HG02870 (cell line): ENCODE measurements around the gene GPR143.
"Not testable (repeated sequence)": the region's sequence is repeated elsewhere in the genome, so short reads cannot be mapped to it uniquely, and the experiment has no call there.

ENCODE experiments used
- ATAC-seq: cut with Tn5 transposase; IDR thresholded peaks from one replicate; pipeline ENCODE4 v1.9.1; 2021; ENCODE audit warnings: mild to moderate bottlenecking, moderate library complexity; ENCODE audit not compliant: unreplicated experiment

Gene GPR143

DNA sequence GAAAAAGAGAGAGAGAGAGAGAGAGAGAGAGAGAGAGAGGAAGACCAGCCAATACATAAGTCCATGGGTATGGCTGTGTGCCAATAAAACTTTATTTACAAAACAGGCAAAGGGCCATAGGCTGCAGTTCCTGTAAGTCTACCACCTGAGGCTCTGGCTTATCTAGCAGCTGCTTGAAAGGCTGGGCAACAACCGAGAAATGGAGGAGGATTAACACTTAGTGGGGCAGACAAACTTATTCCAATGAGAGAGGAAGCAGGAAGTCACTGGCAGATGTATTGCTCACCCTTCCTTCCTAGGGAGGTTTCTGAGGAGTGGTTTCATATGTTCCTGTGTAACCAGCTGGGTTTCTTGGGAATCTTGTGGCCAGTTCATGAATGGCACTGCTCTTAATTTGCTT is 4.7 kb upstream of the GPR143 start:
- no peak for ATAC-seq

DNA sequence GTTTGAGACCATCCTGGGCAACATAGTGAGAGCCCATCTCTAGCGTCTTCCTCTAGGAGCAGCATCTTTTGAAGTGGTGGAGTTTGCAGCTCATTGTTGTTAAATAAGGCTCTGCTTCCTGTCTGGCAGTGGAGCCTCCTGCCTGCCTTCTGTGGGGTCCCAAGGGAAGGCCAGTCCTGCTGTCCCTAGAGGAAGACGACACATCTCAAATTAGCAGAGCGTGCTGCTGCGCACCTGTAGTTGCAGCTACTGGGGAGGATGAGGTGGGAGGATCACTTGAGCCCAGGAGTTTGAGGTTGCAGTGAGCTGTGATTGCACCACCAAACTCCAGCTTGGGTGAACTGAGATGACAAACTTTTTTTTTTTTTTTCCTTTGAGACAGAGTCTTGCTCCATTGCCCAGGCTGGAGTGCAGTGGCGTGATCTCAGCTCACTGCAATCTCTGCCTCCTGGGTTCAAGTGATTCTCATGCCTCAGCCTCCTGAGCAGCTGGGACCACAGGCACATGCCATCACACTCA is 2.7 kb upstream of the GPR143 start:
- not testable (repeated sequence) for ATAC-seq

DNA sequence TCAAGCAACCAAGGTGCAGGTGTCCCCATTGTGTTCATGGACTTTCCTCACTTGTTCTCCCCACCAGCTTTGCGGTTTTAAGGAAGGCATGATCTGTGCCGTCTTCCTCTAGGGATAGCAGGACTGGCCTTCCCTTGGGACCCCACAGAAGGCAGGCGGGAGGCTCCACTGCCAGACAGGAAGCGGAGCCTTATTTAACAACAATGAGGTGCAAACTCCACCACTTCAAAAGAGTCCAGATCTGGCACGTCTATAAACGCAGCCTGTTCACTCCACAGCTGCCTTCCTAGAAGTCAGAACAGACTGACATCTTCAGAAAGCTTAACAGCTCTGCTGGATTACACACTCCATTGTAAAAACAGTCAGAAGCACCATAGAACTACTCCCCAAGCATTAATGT is 1.7 kb upstream of the GPR143 start:
- no peak for ATAC-seq

DNA sequence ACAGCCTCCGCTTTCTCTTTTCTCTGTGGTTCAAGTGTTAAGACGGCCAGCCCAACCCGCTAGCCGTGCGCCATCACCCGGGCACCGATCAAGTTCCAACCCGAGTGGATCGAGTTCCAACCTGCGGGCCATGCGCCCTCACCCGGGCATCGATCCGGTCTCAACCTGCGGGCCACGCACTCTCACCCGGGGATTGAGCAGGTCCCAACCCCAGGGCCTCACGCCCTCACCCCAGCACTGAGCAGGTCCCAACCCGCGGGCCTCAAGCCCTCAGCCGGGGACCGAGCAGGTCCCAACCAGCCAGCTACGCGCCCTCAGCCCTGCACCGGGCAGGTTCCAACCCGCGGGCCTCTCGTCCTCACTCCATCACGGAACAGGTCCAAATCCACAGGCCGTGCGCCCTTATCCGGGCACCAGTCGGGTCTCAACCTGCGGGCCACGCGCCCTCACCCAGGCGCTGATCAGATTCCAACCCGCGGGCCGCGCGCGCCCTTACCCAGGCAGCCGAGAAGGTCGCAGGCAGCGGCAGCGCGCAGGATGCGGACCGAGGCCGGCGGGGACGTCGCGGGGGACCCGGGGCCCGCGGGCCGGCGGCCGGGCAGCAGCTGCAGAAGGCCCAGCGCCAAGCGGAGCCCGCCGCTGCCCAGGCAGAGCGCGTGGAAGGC is 443 bp downstream of the GPR143 start:
- ATAC-seq, result no peak

DNA sequence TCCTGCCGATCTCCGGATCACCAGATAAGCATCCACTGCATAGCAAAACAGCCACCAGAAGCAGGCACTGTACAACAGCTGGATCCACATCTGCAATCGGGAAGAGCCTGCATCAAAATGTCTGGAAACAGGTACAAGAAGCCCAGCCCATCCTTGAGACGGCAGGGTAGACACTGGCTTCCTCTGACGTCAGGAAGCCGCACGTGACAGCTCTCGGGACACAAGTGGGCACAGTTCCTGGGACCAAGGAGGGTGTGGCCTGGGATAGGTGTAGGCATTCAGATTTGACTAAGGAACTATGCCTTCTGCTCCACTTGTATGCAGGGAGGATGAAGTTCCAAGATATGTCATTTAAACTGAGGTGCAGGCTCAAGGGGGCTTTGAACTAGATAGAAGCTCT is 6.3 kb downstream of the GPR143 start:
- no peak for ATAC-seq

GRCh38 chrX:9758021-9758638 is 7.5 kb downstream of the GPR143 start:
- ATAC-seq, result no peak

GRCh38 chrX:9757366-9757765 is 8.3 kb downstream of the GPR143 start:
- no peak for ATAC-seq

- ATAC-seq, result no peak
These were observed 16.4 kb downstream of the GPR143 start for GRCh38 chrX:9749146-9749692.

GRCh38 chrX:9747644-9748043 is 18.0 kb downstream of the GPR143 start:
- ATAC-seq, result no peak

DNA sequence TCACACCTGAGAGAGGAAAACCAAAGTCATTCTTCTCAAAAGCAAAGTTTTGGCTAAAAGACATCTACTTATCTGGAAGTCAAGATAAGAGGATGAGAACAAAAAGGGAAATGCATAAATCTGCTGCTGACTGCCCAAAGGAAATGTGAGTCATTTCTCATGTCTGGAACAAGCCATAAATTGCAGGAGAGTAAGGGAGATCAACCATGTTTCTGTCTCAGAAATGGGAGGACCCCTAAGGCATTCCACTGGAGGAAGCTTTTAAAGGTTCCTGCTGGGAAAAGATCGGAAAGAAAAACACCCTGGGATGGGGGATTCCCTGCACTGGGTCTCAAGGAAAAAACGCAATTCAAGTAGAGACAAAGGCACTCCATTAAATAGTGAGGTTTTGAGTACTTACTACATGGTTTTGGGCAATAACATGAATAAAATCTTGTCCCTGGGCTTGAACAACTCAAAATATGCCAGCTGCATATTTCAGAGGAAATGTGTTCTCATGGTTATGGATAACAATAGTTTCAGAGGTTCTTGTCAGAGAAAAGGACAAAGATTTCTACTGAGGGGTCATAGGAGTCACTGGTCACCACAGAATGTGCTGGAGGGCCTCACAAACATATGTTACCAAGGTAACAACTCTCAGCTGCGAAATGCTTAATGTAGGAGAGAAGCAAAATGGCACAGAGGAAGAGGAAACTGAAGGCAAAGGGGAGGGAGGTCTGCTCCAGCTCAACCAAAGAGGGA is 19.3 kb downstream of the GPR143 start:
- ATAC-seq, result no peak

DNA sequence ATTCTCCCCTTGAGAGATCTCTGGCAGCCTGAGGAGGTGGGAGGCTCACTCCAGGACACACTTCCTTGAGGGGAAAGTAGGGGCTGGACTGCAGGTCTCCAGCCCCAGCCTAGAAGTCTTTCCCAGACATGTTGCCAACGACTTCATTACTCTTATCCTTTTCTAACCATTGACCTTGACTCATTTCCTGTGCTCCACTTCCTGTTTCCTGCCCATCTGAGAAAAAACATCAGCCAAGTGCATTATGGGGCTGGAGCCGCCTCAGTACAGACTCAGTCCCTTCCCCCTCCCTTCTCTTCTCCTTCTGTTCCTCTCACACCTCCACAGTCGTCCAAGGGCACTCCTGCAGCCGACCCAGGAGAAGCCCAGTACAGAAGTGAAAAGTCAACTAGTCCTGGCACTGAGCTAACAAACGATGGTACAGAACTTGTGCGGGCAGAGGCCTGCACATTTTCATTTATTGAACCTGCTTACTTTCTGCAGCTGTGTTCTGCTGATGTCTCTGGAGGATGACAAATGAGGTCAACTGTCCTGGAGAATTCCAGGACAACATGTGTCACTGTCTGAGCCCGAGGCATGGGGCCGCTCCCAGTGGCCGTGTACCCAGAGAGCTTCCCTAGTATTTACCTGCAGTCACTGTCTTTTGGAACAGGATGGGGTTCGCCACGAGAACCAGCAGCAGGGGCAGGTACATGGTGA is 20.1 kb downstream of the GPR143 start:
- ATAC-seq, result no peak

- ATAC-seq, result no peak
These were observed 26.5 kb downstream of the GPR143 start for GRCh38 chrX:9739130-9739529.

- ATAC-seq, result no peak
These were observed 27.5 kb downstream of the GPR143 start for GRCh38 chrX:9738151-9738550.

- ATAC-seq, result no peak
These were observed 28.3 kb downstream of the GPR143 start for GRCh38 chrX:9737363-9737762.

DNA sequence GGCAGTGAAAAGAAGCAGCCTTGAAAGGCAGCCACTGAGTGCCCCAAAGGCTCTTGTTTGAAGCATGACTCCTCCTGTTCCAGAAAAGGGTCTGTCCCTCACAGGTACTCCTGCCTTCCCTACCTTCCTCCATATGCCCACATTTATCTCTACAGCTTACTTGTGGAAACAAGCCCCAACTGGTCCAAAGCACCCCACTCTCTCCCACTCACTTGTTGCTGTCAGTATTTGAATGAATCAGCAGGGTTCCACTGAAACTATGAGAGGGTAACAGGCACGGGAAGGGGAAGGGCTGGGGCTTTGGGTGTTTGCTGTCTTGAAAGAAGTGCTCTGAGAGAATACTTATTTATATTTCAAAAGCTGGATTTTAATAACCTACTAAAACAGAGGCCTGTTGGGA is 34.9 kb downstream of the GPR143 start:
- peak; percentile 77 for ATAC-seq

DNA sequence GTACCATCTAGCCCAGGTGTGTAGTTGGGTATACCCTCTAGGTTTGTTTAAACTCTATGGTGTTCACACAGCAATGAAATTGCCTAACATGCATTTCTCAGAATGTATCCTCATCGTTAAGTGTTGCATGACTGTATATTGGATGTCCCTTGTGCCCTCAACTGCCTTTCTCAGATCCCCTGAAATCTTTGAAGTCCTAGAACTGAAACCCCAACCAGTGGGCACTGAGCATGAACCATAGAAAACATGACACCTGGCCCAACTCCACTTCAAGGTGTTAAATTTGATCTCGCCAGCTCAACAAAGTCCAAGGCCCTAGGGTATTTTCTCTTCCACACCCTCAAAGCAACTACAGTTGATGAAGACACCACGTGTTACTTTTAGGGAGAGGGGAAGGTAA is 35.6 kb downstream of the GPR143 start:
- no peak for ATAC-seq

DNA sequence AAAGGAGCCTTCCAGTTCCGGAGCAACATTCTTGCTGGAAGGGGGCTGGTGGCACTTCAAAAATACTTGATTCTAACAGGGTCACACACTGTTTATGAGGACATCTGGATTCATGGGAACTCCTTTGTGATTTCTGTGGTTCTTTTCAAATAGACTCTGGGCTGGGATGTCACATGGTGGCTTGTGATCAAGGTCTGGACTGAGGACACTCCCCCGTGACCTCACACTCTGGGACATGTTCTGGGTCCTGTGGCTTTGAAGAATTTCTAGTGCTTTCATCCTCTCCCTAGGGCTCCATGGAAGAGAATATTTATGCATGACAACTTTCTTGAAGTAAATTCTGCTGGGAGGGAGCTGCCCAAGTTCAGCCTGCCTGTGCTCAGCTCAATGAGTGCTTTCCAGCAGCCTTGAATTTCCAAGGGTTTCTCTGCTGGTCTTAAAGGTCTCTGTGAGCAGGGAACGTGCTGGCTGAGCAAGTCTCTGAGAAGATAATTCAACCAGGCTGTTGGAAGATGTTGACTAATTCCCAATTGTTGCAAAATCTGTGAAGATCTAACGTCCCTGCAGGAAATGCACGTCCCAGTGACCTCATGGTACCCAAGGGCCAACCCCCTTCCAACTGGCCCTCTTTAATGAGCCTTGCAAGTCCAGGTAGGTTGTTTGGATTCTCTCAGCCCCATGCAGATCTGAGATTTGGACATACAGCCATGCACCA is 36.3 kb downstream of the GPR143 start:
- no peak for ATAC-seq

DNA sequence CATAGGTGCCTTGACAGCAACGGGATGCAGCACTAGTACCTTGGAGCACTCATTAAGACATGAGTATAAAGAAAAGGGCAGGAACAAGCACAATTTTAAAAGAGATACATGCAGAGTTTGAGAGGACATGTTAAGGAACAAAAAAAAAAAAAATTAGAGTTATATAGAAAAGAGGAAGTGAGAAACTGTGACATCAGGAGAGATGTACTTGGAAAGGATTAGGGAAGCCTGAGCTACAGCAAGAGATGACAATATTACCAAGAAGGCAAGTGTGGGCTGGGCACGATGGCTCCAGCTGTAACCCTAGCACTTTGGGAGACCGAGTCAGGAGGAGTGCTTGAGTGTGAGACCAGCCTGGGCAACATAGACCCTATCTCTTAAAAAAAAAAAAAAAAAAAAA is 37.4 kb downstream of the GPR143 start:
- ATAC-seq, result no peak

DNA sequence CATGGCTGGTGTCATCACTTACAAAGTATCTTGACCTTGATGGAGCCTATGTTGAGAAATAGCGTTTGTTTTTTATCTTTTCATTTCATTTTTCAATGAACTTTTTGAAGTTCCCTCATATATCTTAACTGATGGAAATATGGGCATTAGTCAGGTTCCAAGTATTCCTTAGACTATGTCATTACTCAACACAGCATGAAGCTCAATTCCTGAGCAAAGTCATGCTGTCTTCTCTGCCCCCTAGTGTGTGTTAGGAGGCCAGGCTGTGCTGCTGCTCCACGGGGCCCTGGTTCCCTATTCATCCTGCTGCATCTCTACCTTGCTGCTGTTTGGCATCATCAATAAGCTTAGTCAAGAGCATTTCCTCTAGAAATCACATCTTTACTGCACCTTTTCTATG is 40.9 kb downstream of the GPR143 start:
- no peak for ATAC-seq

- ATAC-seq, result no peak
These were observed 48.3 kb downstream of the GPR143 start for GRCh38 chrX:9717376-9717775.

- no peak for ATAC-seq
These were observed 55.3 kb downstream of the GPR143 start for GRCh38 chrX:9710332-9710731.
